Measurements from ENCODE around the gene MAD1L1. TPM values are rescaled to one million over a fixed set of nuclear protein-coding genes. Genes with fewer than 3 reads are reported as not detected.

The MAD1L1 gene
- total and polyA plus RNA-seq, 2 of the 13 experiments (the other 11 are each of a cell fraction or from before 2014, with no cell fraction given): 17.4 to 64.7 TPM

GRCh38 chr7:2110610-2111396 is 121.9 kb downstream of the MAD1L1 start (continued):
- TF ChIP-seq CREBL2 (CRISPR knock-in tag; IDR thresholded peaks at IDR 0.05; ENCODE audit: borderline replicate concordance) (0 out of 2 replicates have a peak, but pooled peaks have one; percentile 12), ZSCAN12 (CRISPR knock-in tag; IDR thresholded peaks at IDR 0.05) (no peak), MAFK (conservative IDR thresholded peaks at IDR 0.05 in 1 of 2, IDR thresholded peaks at IDR 0.05 in 1 of 2; ENCODE audit: low read length in 2 of 2) (no peak), KLF15 (CRISPR knock-in tag; IDR thresholded peaks at IDR 0.05; ENCODE audit: borderline replicate concordance) (no peak), PATZ1 (CRISPR knock-in tag; IDR thresholded peaks at IDR 0.05) (peak; percentile 95), RXRA (CRISPR knock-in tag; IDR thresholded peaks at IDR 0.05) (peak; percentile 92; the same call in 1 of the 2 replicates), ZNF574 (CRISPR knock-in tag; IDR thresholded peaks at IDR 0.05) (peak; percentile 54; the same call in 1 of the 2 replicates), ZNF251 (CRISPR knock-in tag; IDR thresholded peaks at IDR 0.05) (no peak), HMG20B (CRISPR knock-in tag; conservative IDR thresholded peaks at IDR 0.05) (no peak), FUBP1 (CRISPR knock-in tag; IDR thresholded peaks at IDR 0.05; ENCODE audit: borderline replicate concordance) (0 out of 2 replicates have a peak, but pooled peaks have one; percentile 84), ZNF646 (CRISPR knock-in tag; IDR thresholded peaks at IDR 0.05) (no peak), ZBTB2 (CRISPR knock-in tag; IDR thresholded peaks at IDR 0.05; ENCODE audit: low read depth) (no peak)

Data from HepG2 (cell line).